Endothelial cell of umbilical vein (primary cell): ENCODE results near the gene FSTL4. TPM values are rescaled to one million over a fixed set of nuclear protein-coding genes. Genes with fewer than 3 reads are reported as not detected.

Experiments
- BruUV-seq: library from RNA; stranded (reverse); fragments of 400-500 nt; replicated peaks from 2 replicates; lab custom pipeline; 2021; lab: Mats Ljungman, UMichigan
- CTCF ChIA-PET: fragments of 300-600, 350-600 bp; sonication (Branson Sonifier 250); formaldehyde crosslinking; loops from one replicate; lab custom pipeline; 2021; ENCODE audit warnings: antibody characterized with exemption, inconsistent platforms; lab: Charles Lee
- POLR2A ChIA-PET: fragments of 300-600, 350-600 bp; sonication (Branson Sonifier 250); formaldehyde crosslinking; loops from one replicate; lab custom pipeline; 2021; ENCODE audit warnings: antibody characterized with exemption, inconsistent platforms; lab: Charles Lee
- DNase-seq: peaks from one replicate; pipeline ENCODE4 v3.0.0-alpha.2; 2011; ENCODE audit warnings: low read depth, low spot score
- FAIRE-seq: peaks from 2 replicates; lab custom pipeline; 2011; peaks lifted over from hg19 to GRCh38; lab: Jason Lieb, UNC
- H2AFZ ChIP-seq: 2 replicates; pipeline ENCODE4 v1.6.0; 2012; ENCODE audit warnings: low read depth, low read length, control low read depth, inconsistent platforms
- H3K27ac ChIP-seq: 2 replicates; pipeline ENCODE4 v1.5.1; 2011; ENCODE audit warnings: low read depth, mild to moderate bottlenecking, control low read depth, low read length, moderate library complexity; ENCODE audit not compliant: insufficient read depth
- H3K27me3 ChIP-seq, 2 experiments: 2 replicates each; pipeline versions ENCODE4 v1.6.0 to v1.6.1; 2011; ENCODE audit warnings: low read length in 2 of 2, mixed read lengths in 1 of 2; ENCODE audit not compliant: control insufficient read depth in 2 of 2, insufficient read depth in 2 of 2
- H3K36me3 ChIP-seq, 2 experiments: 2 replicates in 1 of 2; 3 replicates in 1 of 2; pipeline ENCODE4 v1.5.1; 2011; ENCODE audit warnings: low read length in 2 of 2, mild to moderate bottlenecking in 1 of 2, moderate library complexity in 1 of 2; ENCODE audit not compliant: control insufficient read depth in 2 of 2, insufficient read depth in 2 of 2; ENCODE audit errors: extremely low read depth in 1 of 2
- H3K4me1 ChIP-seq: 3 replicates; pipeline ENCODE4 v1.5.1; 2011; ENCODE audit warnings: mild to moderate bottlenecking, low read length; ENCODE audit not compliant: control insufficient read depth, insufficient read depth; ENCODE audit errors: extremely low read depth
- H3K4me2 ChIP-seq: 2 replicates; pipeline ENCODE4 v1.6.1; 2011; ENCODE audit warnings: low read length, control low read depth, mixed read lengths; ENCODE audit not compliant: insufficient read depth
- H3K4me3 ChIP-seq, 3 experiments: fragments of 200-600 bp in 1 of 3; sonication (generic), shearing (Covaris generic) in 1 of 3; replicated peaks in 1 of 3; 2 replicates each; pipeline ENCODE4 v1.5.1; 2011 to 2016; ENCODE audit warnings: control low read depth in 3 of 3, low read length in 3 of 3, mild to moderate bottlenecking in 2 of 3, inconsistent platforms in 1 of 3, low read depth in 1 of 3, moderate library complexity in 1 of 3; ENCODE audit not compliant: insufficient read depth in 1 of 3
- H3K79me2 ChIP-seq: 2 replicates; pipeline ENCODE4 v1.6.0; 2012; ENCODE audit warnings: low read length, inconsistent platforms; ENCODE audit not compliant: control insufficient read depth, insufficient read depth
- H3K9ac ChIP-seq: replicated peaks from 2 replicates; pipeline ENCODE3; 2011; ENCODE audit warnings: low read length, control low read depth; ENCODE audit not compliant: insufficient read depth; ENCODE audit errors: extremely low read depth
- H3K9me1 ChIP-seq: replicated peaks from 3 replicates; pipeline ENCODE4 v1.6.0; 2011; ENCODE audit warnings: mild to moderate bottlenecking, low read length; ENCODE audit not compliant: control insufficient read depth, insufficient read depth; ENCODE audit errors: extremely low read depth
- H3K9me3 ChIP-seq: replicated peaks from 2 replicates; pipeline ENCODE4 v1.5.1; 2012; ENCODE audit warnings: low read length, inconsistent platforms; ENCODE audit not compliant: control insufficient read depth, insufficient read depth
- H4K20me1 ChIP-seq: replicated peaks from 2 replicates; pipeline ENCODE3; 2011; ENCODE audit warnings: mild to moderate bottlenecking, low read length; ENCODE audit not compliant: control insufficient read depth, insufficient read depth; ENCODE audit errors: extremely low read depth
- EZH2 ChIP-seq: IDR thresholded peaks from 2 replicates; pipeline ENCODE4 v1.6.1; 2012; ENCODE audit warnings: borderline replicate concordance, low read depth, mild to moderate bottlenecking, moderate library complexity, low read length, inconsistent platforms; ENCODE audit not compliant: severe bottlenecking
- FOS ChIP-seq: IDR thresholded peaks from 2 replicates; pipeline ENCODE4 v1.6.1; 2011; ENCODE audit warnings: mild to moderate bottlenecking, low read length, moderate library complexity, borderline replicate concordance; ENCODE audit not compliant: insufficient read depth
- GATA2 ChIP-seq: IDR thresholded peaks from 2 replicates; pipeline ENCODE4 v1.7.0; 2011; ENCODE audit warnings: low read depth, mild to moderate bottlenecking, moderate library complexity, mixed read lengths, low read length; ENCODE audit not compliant: insufficient read length, insufficient read depth
- JUN ChIP-seq: IDR thresholded peaks from 2 replicates; pipeline ENCODE4 v1.6.1; 2011; ENCODE audit warnings: borderline replicate concordance, low read depth; ENCODE audit not compliant: insufficient read length, insufficient read depth
- MYC ChIP-seq: IDR thresholded peaks from one replicate; pipeline ENCODE4 v1.6.1; 2011; ENCODE audit warnings: mild to moderate bottlenecking, low read depth, low read length
- POLR2A ChIP-seq: IDR thresholded peaks from 2 replicates; pipeline ENCODE4 v1.6.1; 2012; ENCODE audit warnings: low read depth, mild to moderate bottlenecking, control low read depth, low read length
- POLR2AphosphoS5 ChIP-seq: IDR thresholded peaks from 2 replicates; pipeline ENCODE4 v1.6.1; 2012; ENCODE audit warnings: low read depth, mild to moderate bottlenecking, control low read depth, low read length, moderate library complexity; ENCODE audit not compliant: insufficient read depth
- dilution Hi-C: fragments of 300-500 bp; cut with MboI; formaldehyde crosslinking; loops from one replicate; pipeline ENCODE4 v1.15.0; 2019; ENCODE audit warnings: low sequenced_read_pairs; ENCODE audit not compliant: extremely low pct_ligation_motif_present
- intact Hi-C: fragments of 100-400 bp; cut with micrococcal nuclease; formaldehyde crosslinking; loops from one replicate; pipeline ENCODE4 v1.10.0; 2022
- polyA plus RNA-seq, 4 experiments: library from polyadenylated mRNA; depleted of rRNA in 3 of 4; stranded (reverse) in 3 of 4; unstranded in 1 of 4; fragments of >200 nt; gene quantifications; 2 replicates each; pipeline versions ENCODE4 v1.2.1 to v1.2.3, GENCODE V29; 2011 to 2012; ENCODE audit warnings: missing spikeins in 1 of 4
- total RNA-seq: library from RNA; stranded (reverse); gene quantifications from 2 replicates; pipeline ENCODE4 v1.2.3, GENCODE V29; 2021
- TF ChIP-seq, protein P1 (sequence below), 2 donors: IDR thresholded peaks; 1 replicate in 1 of 2; 2 replicates in 1 of 2; pipeline ENCODE4 v1.5.1; 2011; ENCODE audit warnings: low read length in 2 of 2, mild to moderate bottlenecking in 2 of 2, moderate library complexity in 2 of 2, control low read depth in 1 of 2, inconsistent platforms in 1 of 2, low read depth in 1 of 2; ENCODE audit not compliant: insufficient read depth in 1 of 2; ENCODE audit errors: extremely low read depth in 1 of 2
- TF ChIP-seq, protein P2 (sequence below): IDR thresholded peaks from 2 replicates; pipeline ENCODE4 v1.6.1; 2011; ENCODE audit not compliant: insufficient read depth, insufficient read length

FSTL4 gene
- total and polyA plus RNA-seq, 2 donors (not counting 3 experiments of a cell fraction or from before 2014, with no cell fraction given): 0.18 TPM; not detected in 1

DNA sequence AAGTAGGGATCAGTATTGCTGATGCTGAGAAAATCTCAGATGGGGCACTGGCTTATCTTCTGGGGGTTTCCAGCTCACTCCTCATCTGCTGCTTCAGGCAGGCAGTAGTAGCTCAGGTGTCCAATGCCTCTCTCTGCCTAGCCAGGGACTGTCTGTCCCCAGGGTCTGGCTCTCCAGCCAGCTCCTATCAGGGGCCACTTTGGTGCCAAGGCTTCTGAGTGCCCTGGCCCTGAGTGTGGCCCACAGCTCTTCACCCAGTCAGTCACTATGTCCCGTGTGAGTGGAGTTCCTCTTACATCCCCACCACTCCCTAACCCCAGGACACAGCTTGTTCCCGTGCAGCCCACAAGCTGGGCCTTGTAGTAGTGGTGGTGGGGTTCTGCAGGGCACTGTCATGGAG lies 309.0 kb downstream of the FSTL4 start:
- Histone ChIP-seq H3K4me1 (no peaks in the 10 kb centered on the region), H3K27ac (no peak overlapping the region), H3K4me3 (no peak overlapping the region), H3K9me1 (no peaks in the 10 kb centered on the region), H3K36me3 (no peaks in the 10 kb centered on the region), H4K20me1 (no peaks in the 10 kb centered on the region), H3K9ac (no peak overlapping the region), H3K4me2 (no peak overlapping the region), H3K27me3 (peaks cover 2% of the 10 kb centered on the region in 2 experiments), H3K79me2 (no peaks in the 10 kb centered on the region), H2AFZ (no peak overlapping the region), H3K9me3 (no peaks in the 10 kb centered on the region)
- BruUV-seq: no TSS peak
- dilution Hi-C loops: no loop called here
- ChIA-PET POLR2A (no interaction called here), CTCF (interaction anchor here (1.2 to 1.6 kb wide), 4 partner anchors 12 to 122 kb away, joined by 3 to 7 read pairs (median 4); no protein-coding TSS in a partner anchor)
- FAIRE-seq: no peak
- DNase-seq: no peak
- no peak for TF ChIP-seq POLR2A
- no peak for TF ChIP-seq JUN
- no peak for TF ChIP-seq POLR2AphosphoS5
- TF ChIP-seq, protein P1, sequence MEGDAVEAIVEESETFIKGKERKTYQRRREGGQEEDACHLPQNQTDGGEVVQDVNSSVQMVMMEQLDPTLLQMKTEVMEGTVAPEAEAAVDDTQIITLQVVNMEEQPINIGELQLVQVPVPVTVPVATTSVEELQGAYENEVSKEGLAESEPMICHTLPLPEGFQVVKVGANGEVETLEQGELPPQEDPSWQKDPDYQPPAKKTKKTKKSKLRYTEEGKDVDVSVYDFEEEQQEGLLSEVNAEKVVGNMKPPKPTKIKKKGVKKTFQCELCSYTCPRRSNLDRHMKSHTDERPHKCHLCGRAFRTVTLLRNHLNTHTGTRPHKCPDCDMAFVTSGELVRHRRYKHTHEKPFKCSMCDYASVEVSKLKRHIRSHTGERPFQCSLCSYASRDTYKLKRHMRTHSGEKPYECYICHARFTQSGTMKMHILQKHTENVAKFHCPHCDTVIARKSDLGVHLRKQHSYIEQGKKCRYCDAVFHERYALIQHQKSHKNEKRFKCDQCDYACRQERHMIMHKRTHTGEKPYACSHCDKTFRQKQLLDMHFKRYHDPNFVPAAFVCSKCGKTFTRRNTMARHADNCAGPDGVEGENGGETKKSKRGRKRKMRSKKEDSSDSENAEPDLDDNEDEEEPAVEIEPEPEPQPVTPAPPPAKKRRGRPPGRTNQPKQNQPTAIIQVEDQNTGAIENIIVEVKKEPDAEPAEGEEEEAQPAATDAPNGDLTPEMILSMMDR (IDR thresholded peaks at IDR 0.05; ENCODE audit: extremely low read depth in 1 of 2, insufficient read depth in 1 of 2, low read depth in 1 of 2, low read length in 2 of 2): no peak
- no peak for TF ChIP-seq FOS
- TF ChIP-seq, protein P2, sequence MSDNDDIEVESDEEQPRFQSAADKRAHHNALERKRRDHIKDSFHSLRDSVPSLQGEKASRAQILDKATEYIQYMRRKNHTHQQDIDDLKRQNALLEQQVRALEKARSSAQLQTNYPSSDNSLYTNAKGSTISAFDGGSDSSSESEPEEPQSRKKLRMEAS: no peak
- no peak for TF ChIP-seq MYC
- TF ChIP-seq EZH2: no peak
- TF ChIP-seq GATA2: no peak
- intact Hi-C loops: no loop called here
